ENCODE data around the gene SIVA1.

SIVA1 gene

GRCh38 chr14:104797115-104798044 lies 44.4 kb downstream of the SIVA1 start:
- TF ChIP-seq, protein P1, sequence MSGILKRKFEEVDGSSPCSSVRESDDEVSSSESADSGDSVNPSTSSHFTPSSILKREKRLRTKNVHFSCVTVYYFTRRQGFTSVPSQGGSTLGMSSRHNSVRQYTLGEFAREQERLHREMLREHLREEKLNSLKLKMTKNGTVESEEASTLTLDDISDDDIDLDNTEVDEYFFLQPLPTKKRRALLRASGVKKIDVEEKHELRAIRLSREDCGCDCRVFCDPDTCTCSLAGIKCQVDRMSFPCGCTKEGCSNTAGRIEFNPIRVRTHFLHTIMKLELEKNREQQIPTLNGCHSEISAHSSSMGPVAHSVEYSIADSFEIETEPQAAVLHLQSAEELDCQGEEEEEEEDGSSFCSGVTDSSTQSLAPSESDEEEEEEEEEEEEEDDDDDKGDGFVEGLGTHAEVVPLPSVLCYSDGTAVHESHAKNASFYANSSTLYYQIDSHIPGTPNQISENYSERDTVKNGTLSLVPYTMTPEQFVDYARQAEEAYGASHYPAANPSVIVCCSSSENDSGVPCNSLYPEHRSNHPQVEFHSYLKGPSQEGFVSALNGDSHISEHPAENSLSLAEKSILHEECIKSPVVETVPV (CRISPR knock-in tag; IDR thresholded peaks at IDR 0.05), result no peak
- no peak for ATAC-seq

DNA sequence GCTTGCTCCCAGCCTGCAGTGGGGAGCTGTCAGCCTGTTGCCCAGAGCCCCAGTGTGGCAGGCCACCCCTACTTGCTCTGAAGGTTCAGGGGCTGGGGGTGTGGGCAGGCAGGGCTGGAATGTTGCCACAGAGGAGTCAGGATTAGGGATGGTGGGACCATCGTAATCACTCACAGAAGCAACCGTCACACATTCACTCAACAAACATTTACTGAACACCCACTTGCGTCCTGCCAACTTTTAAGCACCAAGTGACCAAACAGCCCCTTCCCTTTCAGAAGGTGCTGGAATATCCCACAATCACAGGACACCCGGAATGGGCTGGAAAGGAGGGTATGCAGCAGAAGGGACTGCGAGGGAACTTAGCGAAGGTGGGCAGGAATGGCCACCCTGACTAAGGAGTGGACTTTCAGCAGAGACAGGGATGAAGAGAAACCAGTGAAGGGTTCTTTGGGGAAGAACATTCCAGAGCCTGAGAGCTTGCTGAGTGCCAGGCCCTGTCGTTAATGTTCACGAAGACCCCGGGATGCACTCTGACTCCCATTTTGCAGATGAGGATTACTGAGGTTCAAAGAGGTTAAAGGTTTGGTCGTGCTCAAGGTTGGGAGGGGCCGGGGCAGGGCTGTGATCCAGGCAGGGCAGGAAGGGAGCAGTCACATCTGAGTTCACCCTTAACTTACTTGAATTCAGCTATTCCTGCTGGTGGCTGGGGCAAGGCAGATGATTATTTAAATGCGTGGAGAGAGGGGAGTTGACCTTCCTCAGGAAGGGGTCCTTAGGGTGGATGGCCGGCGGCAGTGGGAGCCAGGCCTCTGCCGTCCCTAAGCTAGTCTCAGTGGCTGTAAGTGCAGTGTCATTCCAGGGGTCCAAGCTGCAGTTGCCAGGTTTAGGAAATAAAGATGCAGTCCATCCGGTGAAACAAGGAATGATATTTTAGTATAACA lies 45.6 kb downstream of the SIVA1 start:
- TF ChIP-seq, protein P1 (CRISPR knock-in tag; IDR thresholded peaks at IDR 0.05), result no peak
- no peak for TF ChIP-seq ZNF8 (CRISPR knock-in tag; IDR thresholded peaks at IDR 0.05)
- TF ChIP-seq ZC3H10 (CRISPR knock-in tag; IDR thresholded peaks at IDR 0.05), result no peak
- no peak for TF ChIP-seq ZFP3 (CRISPR knock-in tag; IDR thresholded peaks at IDR 0.05)
- no peak for TF ChIP-seq RARB (CRISPR knock-in tag; IDR thresholded peaks at IDR 0.05)
- TF ChIP-seq TOX (CRISPR knock-in tag; IDR thresholded peaks at IDR 0.05; ENCODE audit: borderline replicate concordance), result no peak
- TF ChIP-seq ARNTL (CRISPR knock-in tag; IDR thresholded peaks at IDR 0.05; ENCODE audit: borderline replicate concordance, low read depth), result no peak
- TF ChIP-seq OSR1 (CRISPR knock-in tag; IDR thresholded peaks at IDR 0.05), result no peak
- no peak for TF ChIP-seq PPARA (CRISPR knock-in tag; IDR thresholded peaks at IDR 0.05; ENCODE audit: borderline replicate concordance)
- TF ChIP-seq ZFP30 (CRISPR knock-in tag; IDR thresholded peaks at IDR 0.05), result no peak
- TF ChIP-seq GLIS3 (CRISPR knock-in tag; IDR thresholded peaks at IDR 0.05), result no peak
- ATAC-seq, result no peak

DNA sequence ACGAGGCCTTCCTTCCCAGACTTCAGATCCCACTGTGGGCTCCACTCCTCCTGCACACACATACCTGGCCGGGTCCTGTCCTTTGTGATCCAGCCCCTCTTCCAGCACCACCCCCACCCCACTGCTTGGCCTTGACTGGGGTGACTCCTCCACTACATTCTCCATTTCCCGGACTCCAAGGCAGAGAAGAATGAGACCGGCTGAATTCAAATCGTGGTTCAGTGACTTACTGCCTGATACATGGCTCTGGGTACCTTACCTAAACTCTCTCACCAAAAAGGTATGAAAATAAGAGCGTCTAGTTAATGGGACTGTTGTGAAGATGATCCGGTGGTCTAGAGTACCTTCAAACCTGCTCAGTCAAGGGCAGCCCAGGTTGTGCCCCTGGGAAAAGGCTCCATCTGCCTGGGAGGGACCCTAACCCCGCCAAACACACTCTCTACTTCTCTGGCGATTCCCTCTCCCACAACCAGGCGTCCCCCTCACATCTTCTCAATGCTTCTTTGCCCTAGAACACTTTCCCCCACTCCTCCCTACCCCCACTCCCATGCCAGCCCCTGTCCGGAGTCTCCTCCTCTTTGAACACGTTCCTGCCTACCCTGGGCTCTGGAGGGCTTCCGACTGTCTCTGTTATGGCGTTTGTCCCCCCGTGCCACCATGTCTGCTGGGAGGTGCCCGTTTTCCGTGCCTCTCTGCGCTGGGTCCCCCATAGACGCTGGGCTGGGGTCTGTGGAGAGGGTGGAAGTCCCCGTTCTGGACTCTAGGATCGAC lies 46.5 kb downstream of the SIVA1 start:
- no peak for TF ChIP-seq SNAI2 (CRISPR knock-in tag; IDR thresholded peaks at IDR 0.05)
- TF ChIP-seq, protein P2, sequence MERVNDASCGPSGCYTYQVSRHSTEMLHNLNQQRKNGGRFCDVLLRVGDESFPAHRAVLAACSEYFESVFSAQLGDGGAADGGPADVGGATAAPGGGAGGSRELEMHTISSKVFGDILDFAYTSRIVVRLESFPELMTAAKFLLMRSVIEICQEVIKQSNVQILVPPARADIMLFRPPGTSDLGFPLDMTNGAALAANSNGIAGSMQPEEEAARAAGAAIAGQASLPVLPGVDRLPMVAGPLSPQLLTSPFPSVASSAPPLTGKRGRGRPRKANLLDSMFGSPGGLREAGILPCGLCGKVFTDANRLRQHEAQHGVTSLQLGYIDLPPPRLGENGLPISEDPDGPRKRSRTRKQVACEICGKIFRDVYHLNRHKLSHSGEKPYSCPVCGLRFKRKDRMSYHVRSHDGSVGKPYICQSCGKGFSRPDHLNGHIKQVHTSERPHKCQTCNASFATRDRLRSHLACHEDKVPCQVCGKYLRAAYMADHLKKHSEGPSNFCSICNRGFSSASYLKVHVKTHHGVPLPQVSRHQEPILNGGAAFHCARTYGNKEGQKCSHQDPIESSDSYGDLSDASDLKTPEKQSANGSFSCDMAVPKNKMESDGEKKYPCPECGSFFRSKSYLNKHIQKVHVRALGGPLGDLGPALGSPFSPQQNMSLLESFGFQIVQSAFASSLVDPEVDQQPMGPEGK (CRISPR knock-in tag; IDR thresholded peaks at IDR 0.05; ENCODE audit: borderline replicate concordance), result no peak
- TF ChIP-seq TOX (CRISPR knock-in tag; IDR thresholded peaks at IDR 0.05; ENCODE audit: borderline replicate concordance), result no peak
- no peak for TF ChIP-seq CSDC2 (CRISPR knock-in tag; IDR thresholded peaks at IDR 0.05)
- no peak for TF ChIP-seq RARB (CRISPR knock-in tag; IDR thresholded peaks at IDR 0.05)
- TF ChIP-seq OSR1 (CRISPR knock-in tag; IDR thresholded peaks at IDR 0.05), result no peak
- TF ChIP-seq ZC3H10 (CRISPR knock-in tag; IDR thresholded peaks at IDR 0.05), result no peak
- TF ChIP-seq ZFP3 (CRISPR knock-in tag; IDR thresholded peaks at IDR 0.05), result no peak
- no peak for TF ChIP-seq TCF4 (CRISPR knock-in tag; IDR thresholded peaks at IDR 0.05; ENCODE audit: borderline replicate concordance)
- no peak for TF ChIP-seq PPARA (CRISPR knock-in tag; IDR thresholded peaks at IDR 0.05; ENCODE audit: borderline replicate concordance)
- TF ChIP-seq CREB5 (CRISPR knock-in tag; IDR thresholded peaks at IDR 0.05; ENCODE audit: low read depth), result no peak
- ATAC-seq, result no peak

DNA sequence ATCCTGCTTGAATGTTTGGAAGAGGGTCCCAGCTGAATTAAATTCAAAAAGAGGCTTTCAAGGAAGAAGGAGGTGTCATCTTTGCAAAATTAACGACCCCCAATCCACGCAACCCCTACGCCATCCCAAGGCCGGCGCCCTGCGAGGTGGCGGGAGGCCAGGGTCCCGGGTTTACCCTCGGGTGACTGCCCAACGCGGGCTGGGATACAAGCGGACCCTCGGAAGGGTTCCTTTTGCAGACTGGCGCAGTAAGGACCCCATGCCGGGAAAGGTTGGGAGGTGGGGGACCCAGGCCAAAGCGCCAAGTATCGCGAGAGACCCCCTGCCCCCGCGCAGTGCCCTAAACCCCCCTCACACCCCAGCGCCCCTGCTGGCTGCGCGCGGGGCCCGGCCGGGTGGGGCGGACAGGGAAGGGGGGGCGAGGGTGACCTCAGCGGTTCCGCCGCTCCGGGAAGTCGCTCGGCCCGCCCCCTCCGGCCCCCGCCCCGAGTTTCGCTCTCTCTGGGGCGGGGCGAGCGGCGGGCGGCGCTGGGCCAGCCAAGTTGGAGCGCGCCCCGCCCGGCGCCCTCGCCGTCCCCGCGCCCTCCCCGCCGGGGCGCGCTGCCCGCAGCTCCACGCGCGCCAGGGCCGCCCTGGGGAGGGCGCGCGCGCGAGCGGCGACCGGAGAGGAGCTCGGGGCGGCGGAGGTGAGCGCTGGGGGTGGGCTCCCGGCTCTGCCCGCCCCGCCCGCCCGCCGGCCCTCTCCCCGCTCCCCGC lies 47.2 kb downstream of the SIVA1 start:
- no peak for TF ChIP-seq ISL1 (CRISPR knock-in tag; IDR thresholded peaks at IDR 0.05)
- no peak for TF ChIP-seq ZNF8 (CRISPR knock-in tag; IDR thresholded peaks at IDR 0.05)
- no peak for TF ChIP-seq TOX (CRISPR knock-in tag; IDR thresholded peaks at IDR 0.05; ENCODE audit: borderline replicate concordance)
- TF ChIP-seq ZC3H10 (CRISPR knock-in tag; IDR thresholded peaks at IDR 0.05), result no peak

More for the DNA sequence above, 47.2 kb downstream of the SIVA1 start:
- peak; percentile 49 for ATAC-seq

Data from SK-N-SH treated with all-trans-retinoic acid at 6 μM for 48 hours (cell line).